GM12878 (cell line): Measurements from ENCODE around the gene ARL5C.

Experiments used
- BACH1 ChIP-seq: fragments of 450-650 bp; IDR thresholded peaks from 2 replicates; pipeline ENCODE4 v1.6.1; 2017; ENCODE audit warnings: mild to moderate bottlenecking, borderline replicate concordance
- FOXK2 ChIP-seq: fragments of 450-650 bp; IDR thresholded peaks from 2 replicates; pipeline ENCODE4 v1.6.1; 2017; ENCODE audit warnings: mild to moderate bottlenecking, moderate library complexity
- FOXM1 ChIP-seq: IDR thresholded peaks from 2 replicates; pipeline ENCODE4 v1.6.1; 2012; ENCODE audit warnings: low read depth, mild to moderate bottlenecking, inconsistent platforms, low read length, moderate library complexity
- JUNB ChIP-seq: IDR thresholded peaks from 2 replicates; pipeline ENCODE4 v1.6.1; 2016; ENCODE audit warnings: antibody characterized with exemption, mild to moderate bottlenecking
- POLR2A ChIP-seq: IDR thresholded peaks from 2 replicates; pipeline ENCODE4 v1.6.1; 2011; ENCODE audit warnings: low read depth, mild to moderate bottlenecking, low read length
- POLR2AphosphoS5 ChIP-seq: IDR thresholded peaks from 2 replicates; pipeline ENCODE4 v1.6.1; 2011; ENCODE audit warnings: mild to moderate bottlenecking, low read length, inconsistent platforms
- SIX5 ChIP-seq: IDR thresholded peaks from 2 replicates; pipeline ENCODE4 v1.6.1; 2011; ENCODE audit warnings: mild to moderate bottlenecking, low read depth, low read length, moderate library complexity; ENCODE audit not compliant: severe bottlenecking
- STAT3 ChIP-seq: IDR thresholded peaks from 2 replicates; pipeline ENCODE4 v1.6.1; 2011; ENCODE audit warnings: low read depth, low read length, improper control_type of control experiment
- TF ChIP-seq, protein P1 (sequence below), 3 experiments: IDR thresholded peaks in 2 of 3; conservative IDR thresholded peaks in 1 of 3; 2 replicates each; pipeline ENCODE4 v1.5.1; 2011; ENCODE audit warnings: low read depth in 3 of 3, low read length in 3 of 3, mild to moderate bottlenecking in 3 of 3, control low read depth in 2 of 3, moderate library complexity in 2 of 3, inconsistent platforms in 1 of 3, mixed read lengths in 1 of 3; ENCODE audit not compliant: control insufficient read depth in 2 of 3, insufficient read depth in 1 of 3; ENCODE audit errors: extremely low read depth in 1 of 3
- TF ChIP-seq, protein P2 (sequence below): IDR thresholded peaks from 2 replicates; pipeline ENCODE4 v1.6.1; 2011; ENCODE audit warnings: low read depth, mild to moderate bottlenecking, low read length, moderate library complexity, borderline replicate concordance; ENCODE audit errors: extremely low read depth

DNA sequence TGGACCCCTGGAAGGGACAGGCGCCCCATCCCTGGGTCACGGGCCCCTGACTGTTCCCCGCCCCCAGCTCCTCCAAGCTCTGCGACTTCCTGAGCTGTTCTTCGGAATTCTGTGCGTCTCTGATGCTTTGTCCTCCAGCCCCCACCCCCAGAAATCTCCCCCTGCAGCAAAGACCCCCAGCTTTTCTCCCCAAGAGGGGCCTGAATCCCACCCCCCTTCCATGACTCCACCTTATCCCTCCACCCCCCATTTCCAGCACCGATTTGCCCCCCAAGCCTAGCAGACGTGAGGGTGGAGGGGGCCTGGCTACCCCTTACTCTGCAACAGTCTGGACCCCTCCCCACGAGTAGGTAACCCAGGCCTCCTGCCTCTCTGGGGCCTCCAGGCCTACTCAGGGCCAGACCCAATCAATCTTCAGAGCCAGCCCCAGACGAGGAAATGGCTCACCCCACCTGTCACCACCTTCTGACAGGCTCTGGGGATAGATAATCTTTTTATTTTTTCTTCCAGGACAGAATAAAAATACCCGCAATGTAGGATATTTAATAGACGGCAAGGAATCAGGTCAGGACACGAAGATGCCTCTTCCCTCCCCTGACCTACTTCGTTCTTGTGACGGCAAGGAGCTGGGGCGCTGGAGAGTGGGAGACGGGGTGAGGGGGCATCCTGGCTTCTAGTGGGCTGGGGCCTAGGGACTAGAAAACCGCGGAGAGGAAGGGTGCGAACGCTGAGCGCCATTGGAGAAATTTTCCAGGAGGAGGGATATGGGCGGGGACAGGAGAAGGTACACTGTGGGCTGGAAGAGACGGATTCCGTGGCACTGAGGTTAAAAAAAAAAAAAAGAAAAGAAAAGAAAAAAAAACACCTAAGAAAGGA is 13.8 kb downstream of the ARL5C start:
- TF ChIP-seq JUNB (no peak), POLR2AphosphoS5 (no peak), BACH1 (no peak), FOXM1 (no peak), SIX5 (no peak), FOXK2 (no peak), POLR2A (no peak), STAT3 (no peak)
- TF ChIP-seq, protein P1, sequence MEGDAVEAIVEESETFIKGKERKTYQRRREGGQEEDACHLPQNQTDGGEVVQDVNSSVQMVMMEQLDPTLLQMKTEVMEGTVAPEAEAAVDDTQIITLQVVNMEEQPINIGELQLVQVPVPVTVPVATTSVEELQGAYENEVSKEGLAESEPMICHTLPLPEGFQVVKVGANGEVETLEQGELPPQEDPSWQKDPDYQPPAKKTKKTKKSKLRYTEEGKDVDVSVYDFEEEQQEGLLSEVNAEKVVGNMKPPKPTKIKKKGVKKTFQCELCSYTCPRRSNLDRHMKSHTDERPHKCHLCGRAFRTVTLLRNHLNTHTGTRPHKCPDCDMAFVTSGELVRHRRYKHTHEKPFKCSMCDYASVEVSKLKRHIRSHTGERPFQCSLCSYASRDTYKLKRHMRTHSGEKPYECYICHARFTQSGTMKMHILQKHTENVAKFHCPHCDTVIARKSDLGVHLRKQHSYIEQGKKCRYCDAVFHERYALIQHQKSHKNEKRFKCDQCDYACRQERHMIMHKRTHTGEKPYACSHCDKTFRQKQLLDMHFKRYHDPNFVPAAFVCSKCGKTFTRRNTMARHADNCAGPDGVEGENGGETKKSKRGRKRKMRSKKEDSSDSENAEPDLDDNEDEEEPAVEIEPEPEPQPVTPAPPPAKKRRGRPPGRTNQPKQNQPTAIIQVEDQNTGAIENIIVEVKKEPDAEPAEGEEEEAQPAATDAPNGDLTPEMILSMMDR (IDR thresholded peaks at IDR 0.05 in 2 of 3, conservative IDR thresholded peaks at IDR 0.05 in 1 of 3; ENCODE audit: control insufficient read depth in 2 of 3, extremely low read depth in 1 of 3, insufficient read depth in 1 of 3, low read depth in 3 of 3, low read length in 3 of 3): no peak
- TF ChIP-seq, protein P2, sequence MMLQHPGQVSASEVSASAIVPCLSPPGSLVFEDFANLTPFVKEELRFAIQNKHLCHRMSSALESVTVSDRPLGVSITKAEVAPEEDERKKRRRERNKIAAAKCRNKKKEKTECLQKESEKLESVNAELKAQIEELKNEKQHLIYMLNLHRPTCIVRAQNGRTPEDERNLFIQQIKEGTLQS: no peak
